NCI-H2171 (cell line): ENCODE measurements around the gene NEURL1.
"Not testable (repeated sequence)": the region's sequence is repeated elsewhere in the genome, so short reads cannot be mapped to it uniquely, and the experiment has no call there.

Experiments used
- DNase-seq: peaks from one replicate; lab custom pipeline; 2025; lab: John Stamatoyannopoulos, UW

The NEURL1 gene

GRCh38 chr10:103463499-103463898, 30.0 kb upstream of the NEURL1 start:
- no peak for DNase-seq

GRCh38 chr10:103465411-103466179, 27.9 kb upstream of the NEURL1 start:
- no peak for DNase-seq

GRCh38 chr10:103466734-103467133, 26.8 kb upstream of the NEURL1 start:
- DNase-seq: no peak

- DNase-seq: no peak
These were observed 26.1 kb upstream of the NEURL1 start for GRCh38 chr10:103467406-103467805.

GRCh38 chr10:103469201-103469600, 24.3 kb upstream of the NEURL1 start:
- no peak for DNase-seq

- no peak for DNase-seq
These were observed 22.5 kb upstream of the NEURL1 start for GRCh38 chr10:103470761-103471653.

GRCh38 chr10:103472005-103472404, 21.5 kb upstream of the NEURL1 start:
- no peak for DNase-seq

- no peak for DNase-seq
These were observed 20.2 kb upstream of the NEURL1 start for GRCh38 chr10:103473261-103473671.

- no peak for DNase-seq
These were observed 19.4 kb upstream of the NEURL1 start for GRCh38 chr10:103474077-103474476.

GRCh38 chr10:103475437-103475836, 18.1 kb upstream of the NEURL1 start:
- DNase-seq: no peak

- DNase-seq: no peak
These were observed 17.3 kb upstream of the NEURL1 start for GRCh38 chr10:103476046-103476768.

- DNase-seq: no peak
These were observed 14.8 kb upstream of the NEURL1 start for GRCh38 chr10:103478671-103479070.

GRCh38 chr10:103479135-103479534, 14.4 kb upstream of the NEURL1 start, which contains the start of gene CALHM3:
TSS of gene CALHM3 (minus strand) at chr10:103479240. CDS start at chr10:103479032, 208 bp downstream.
- no peak for DNase-seq

GRCh38 chr10:103480521-103480920, 13.0 kb upstream of the NEURL1 start:
- no peak for DNase-seq

GRCh38 chr10:103481974-103482531, 11.5 kb upstream of the NEURL1 start:
- no peak for DNase-seq

GRCh38 chr10:103486635-103487409, 6.7 kb upstream of the NEURL1 start:
- not testable (repeated sequence) for DNase-seq

GRCh38 chr10:103487410-103487708, 6.1 kb upstream of the NEURL1 start:
- DNase-seq: no peak

GRCh38 chr10:103490986-103491314, 2.6 kb upstream of the NEURL1 start:
- DNase-seq: no peak

- no peak for DNase-seq
These were observed 1.7 kb upstream of the NEURL1 start for GRCh38 chr10:103491729-103492364.

- DNase-seq: no peak
These were observed 747 bp upstream of the NEURL1 start for GRCh38 chr10:103492655-103493261.
